ENCODE results near the gene NALCN. TPM values are rescaled to one million over a fixed set of nuclear protein-coding genes. Genes with fewer than 3 reads are reported as not detected.

NALCN gene
- total and polyA plus RNA-seq, 10 donors = 0.02 to 0.13 (median 0.09) TPM; not detected in 2

- H3K9me3 ChIP-seq = no peaks in the 10 kb centered on the region
- TF ChIP-seq POLR2AphosphoS5 (IDR thresholded peaks at IDR 0.05) (no peak), POLR2A (IDR thresholded peaks at IDR 0.05) (no peak)
- TF ChIP-seq, protein P1, sequence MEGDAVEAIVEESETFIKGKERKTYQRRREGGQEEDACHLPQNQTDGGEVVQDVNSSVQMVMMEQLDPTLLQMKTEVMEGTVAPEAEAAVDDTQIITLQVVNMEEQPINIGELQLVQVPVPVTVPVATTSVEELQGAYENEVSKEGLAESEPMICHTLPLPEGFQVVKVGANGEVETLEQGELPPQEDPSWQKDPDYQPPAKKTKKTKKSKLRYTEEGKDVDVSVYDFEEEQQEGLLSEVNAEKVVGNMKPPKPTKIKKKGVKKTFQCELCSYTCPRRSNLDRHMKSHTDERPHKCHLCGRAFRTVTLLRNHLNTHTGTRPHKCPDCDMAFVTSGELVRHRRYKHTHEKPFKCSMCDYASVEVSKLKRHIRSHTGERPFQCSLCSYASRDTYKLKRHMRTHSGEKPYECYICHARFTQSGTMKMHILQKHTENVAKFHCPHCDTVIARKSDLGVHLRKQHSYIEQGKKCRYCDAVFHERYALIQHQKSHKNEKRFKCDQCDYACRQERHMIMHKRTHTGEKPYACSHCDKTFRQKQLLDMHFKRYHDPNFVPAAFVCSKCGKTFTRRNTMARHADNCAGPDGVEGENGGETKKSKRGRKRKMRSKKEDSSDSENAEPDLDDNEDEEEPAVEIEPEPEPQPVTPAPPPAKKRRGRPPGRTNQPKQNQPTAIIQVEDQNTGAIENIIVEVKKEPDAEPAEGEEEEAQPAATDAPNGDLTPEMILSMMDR (IDR thresholded peaks at IDR 0.05 in 8 of 11, conservative IDR thresholded peaks at IDR 0.05 in 3 of 11) = no peak
- H3K4me3 ChIP-seq = no peak overlapping the region
- H3K36me3 ChIP-seq = no peaks in the 10 kb centered on the region
- intact Hi-C loops (cut with DNase I; ENCODE audit: low total_unique reads) = no loop called here
- H3K4me1 ChIP-seq = no peaks in the 10 kb centered on the region
- WGBS, 5 donors = 59 to 68% (median 62%) methylated on average over 11 of the region's 11 CpGs
- DNase-seq = no peak
- H3K27me3 ChIP-seq (replicated peaks in 1 of 7) = no peaks in the 10 kb centered on the region
- no peak overlapping the region for H3K27ac ChIP-seq
Measured at GRCh38 chr13:101258071-101258470, 158.2 kb downstream of the NALCN start.

- Histone ChIP-seq H3K27ac (no peak overlapping the region), H3K4me1 (no peaks in the 10 kb centered on the region), H3K4me3 (no peak overlapping the region), H3K27me3 (replicated peaks in 1 of 7) (no peaks in the 10 kb centered on the region), H3K9me3 (peaks cover 0 to 15% (median 11%) of the 10 kb centered on the region in 8 donors), H3K36me3 (no peaks in the 10 kb centered on the region)
- no peak for DNase-seq
- TF ChIP-seq, protein P1 (IDR thresholded peaks at IDR 0.05 in 8 of 11, conservative IDR thresholded peaks at IDR 0.05 in 3 of 11) = no peak
- TF ChIP-seq POLR2AphosphoS5 (IDR thresholded peaks at IDR 0.05) (no peak), POLR2A (IDR thresholded peaks at IDR 0.05) (no peak)
- 60 to 83% (median 68%) methylated on average over 2 of the region's 2 CpGs for WGBS, 5 donors
- intact Hi-C loops (cut with DNase I; ENCODE audit: low total_unique reads) = no loop called here
Measured at GRCh38 chr13:101248739-101249514, 167.4 kb downstream of the NALCN start.

GRCh38 chr13:101242720-101243119 is 173.6 kb downstream of the NALCN start:
- TF ChIP-seq POLR2A (IDR thresholded peaks at IDR 0.05) (no peak), POLR2AphosphoS5 (IDR thresholded peaks at IDR 0.05) (no peak)
- TF ChIP-seq, protein P1 (IDR thresholded peaks at IDR 0.05 in 8 of 11, conservative IDR thresholded peaks at IDR 0.05 in 3 of 11) = no peak

GRCh38 chr13:101238555-101238954 is 177.8 kb downstream of the NALCN start:
- TF ChIP-seq POLR2AphosphoS5 (IDR thresholded peaks at IDR 0.05) = no peak
- no peak for TF ChIP-seq POLR2A (IDR thresholded peaks at IDR 0.05)
- TF ChIP-seq, protein P1 (IDR thresholded peaks at IDR 0.05 in 8 of 11, conservative IDR thresholded peaks at IDR 0.05 in 3 of 11) = no peak
- Histone ChIP-seq H3K4me1 (no peaks in the 10 kb centered on the region), H3K27me3 (replicated peaks in 1 of 7) (no peaks in the 10 kb centered on the region), H3K36me3 (no peaks in the 10 kb centered on the region), H3K4me3 (no peak overlapping the region), H3K9me3 (no peaks in the 10 kb centered on the region), H3K27ac (no peak overlapping the region)
- DNase-seq = no peak
- intact Hi-C loops (cut with DNase I; ENCODE audit: low total_unique reads) = no loop called here

More at GRCh38 chr13:101242720-101243119, 173.6 kb downstream of the NALCN start:
- Histone ChIP-seq H3K27me3 (replicated peaks in 1 of 7) (no peaks in the 10 kb centered on the region), H3K9me3 (no peaks in the 10 kb centered on the region), H3K4me1 (no peaks in the 10 kb centered on the region), H3K36me3 (no peaks in the 10 kb centered on the region), H3K4me3 (no peak overlapping the region), H3K27ac (no peak overlapping the region)
- intact Hi-C loops (cut with DNase I; ENCODE audit: low total_unique reads) = no loop called here
- no peak for DNase-seq
